Measurements from ENCODE around the gene CEP131.

The CEP131 gene

GRCh38 chr17:81222906-81223761 lies at the start of gene CEP131:
CEP131 (minus strand) TSS chr17:81222965; CDS start chr17:81220056, 2,909 bp downstream.
- DNase-seq: peak; percentile 87

GRCh38 chr17:81271226-81271625 lies 48.5 kb upstream of the CEP131 start:
- DNase-seq: no peak

DNA sequence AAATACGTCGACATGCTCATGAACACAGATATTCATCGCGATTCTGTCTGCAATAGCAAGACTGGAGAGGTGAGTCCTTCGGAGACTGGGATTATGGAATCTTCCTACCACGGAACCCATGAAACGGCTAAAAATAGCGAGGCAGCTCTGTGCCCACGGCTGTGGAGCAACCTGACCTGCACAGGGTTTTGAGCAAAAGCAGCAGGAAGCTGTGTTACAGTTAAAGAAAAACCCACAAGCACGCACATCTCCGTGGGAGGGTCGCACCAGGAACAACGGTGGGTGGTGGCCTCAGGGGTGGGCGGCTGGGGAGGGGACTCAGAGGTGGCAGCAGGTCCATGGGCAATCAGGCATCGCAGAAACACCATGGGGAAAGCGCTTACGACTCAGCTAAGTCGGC lies 47.5 kb upstream of the CEP131 start:
- no peak for DNase-seq

GRCh38 chr17:81267390-81268067 lies 44.8 kb upstream of the CEP131 start:
- no peak for DNase-seq

GRCh38 chr17:81265576-81265975 lies 42.8 kb upstream of the CEP131 start:
- DNase-seq: no peak

- no peak for DNase-seq
Measured at GRCh38 chr17:81264640-81265039, 41.9 kb upstream of the CEP131 start.

DNA sequence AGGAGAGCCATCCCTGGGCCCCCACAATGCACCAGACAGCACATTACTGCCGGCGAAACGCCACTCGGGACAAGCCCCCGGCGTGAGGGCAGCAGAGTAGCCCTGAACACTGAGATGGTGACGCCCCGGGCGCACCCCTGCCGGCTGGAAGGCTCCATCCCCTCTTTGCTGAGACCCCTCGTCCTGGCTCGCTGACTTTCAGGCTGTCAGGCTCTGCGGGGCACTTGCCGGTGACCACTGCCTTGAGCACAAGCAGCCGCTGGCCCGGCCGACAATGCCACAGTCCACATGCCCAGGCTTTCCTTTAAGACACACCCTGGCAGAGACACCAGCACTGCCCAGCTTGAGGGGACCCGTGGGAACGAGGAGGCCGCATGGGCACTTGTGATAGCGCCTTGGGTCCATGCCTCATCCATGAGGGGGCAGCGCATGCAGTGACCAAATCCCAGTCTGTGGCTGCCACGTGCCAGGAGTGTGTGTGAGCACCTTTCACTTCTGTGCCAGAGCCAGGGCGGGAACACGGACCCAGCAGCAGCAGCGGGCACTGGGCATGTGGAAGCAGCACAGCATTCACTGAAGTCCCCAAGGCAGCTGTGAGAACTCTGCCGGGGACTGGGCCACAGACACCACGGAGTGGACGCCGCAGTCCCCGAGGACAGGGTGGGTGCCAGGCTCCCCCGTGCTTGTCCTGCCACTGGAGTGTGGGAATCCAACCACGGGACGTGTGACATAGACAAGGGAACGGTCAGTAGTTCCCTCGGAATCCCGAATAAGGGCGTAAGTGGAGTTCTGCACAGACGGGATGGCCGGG lies 40.8 kb upstream of the CEP131 start:
- DNase-seq: no peak

GRCh38 chr17:81261582-81262336 lies 39.0 kb upstream of the CEP131 start:
- no peak for DNase-seq

- no peak for DNase-seq
Measured at GRCh38 chr17:81261096-81261495, 38.3 kb upstream of the CEP131 start.

- DNase-seq: no peak
Measured at GRCh38 chr17:81260641-81261040, 37.9 kb upstream of the CEP131 start.

DNA sequence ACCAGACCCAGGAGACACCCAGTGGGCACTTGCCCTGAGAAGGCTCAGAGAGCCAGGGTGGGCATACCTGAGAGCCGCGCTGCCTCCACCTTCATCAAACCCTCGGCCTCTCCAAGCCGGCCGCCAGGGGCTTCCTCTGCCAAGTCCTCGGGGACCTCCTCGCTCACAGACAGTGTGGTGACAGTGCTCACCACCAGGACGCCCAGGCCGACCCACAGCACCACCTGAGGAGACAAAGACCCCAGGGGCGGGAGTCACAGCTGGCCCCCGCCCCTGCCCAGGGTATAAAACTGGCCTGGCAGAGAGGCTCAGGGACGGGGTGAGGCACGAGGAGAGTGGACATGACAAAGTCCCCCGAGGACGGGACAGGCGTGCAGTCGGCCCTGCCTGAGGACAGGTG lies 37.4 kb upstream of the CEP131 start:
- DNase-seq: no peak

DNA sequence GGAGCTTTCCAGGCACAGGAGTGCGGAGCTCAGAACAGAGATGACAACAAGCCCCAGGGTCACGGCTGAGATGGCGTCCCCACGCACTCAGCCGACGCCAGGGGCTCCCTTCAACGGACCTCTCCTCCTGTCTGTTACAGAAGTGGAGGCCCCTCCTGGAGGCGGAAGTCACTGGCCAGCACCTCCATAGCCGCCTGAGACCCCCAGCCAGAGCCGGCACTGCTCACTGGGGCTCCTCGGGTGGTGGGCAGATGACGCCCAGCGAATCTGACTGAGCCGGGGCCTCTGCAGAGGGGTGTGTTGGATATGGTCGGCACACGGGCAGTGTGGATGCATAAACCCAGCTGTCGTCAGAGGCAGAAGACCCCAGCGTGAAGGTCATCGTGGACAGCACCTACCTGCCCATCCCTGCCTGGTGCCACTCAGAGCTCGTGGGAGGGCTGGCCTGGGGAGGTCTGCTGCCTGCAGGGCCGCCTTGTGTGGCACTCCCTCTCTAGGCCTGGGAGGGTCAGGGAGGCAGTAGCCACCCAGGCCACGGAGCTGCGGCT lies 36.4 kb upstream of the CEP131 start:
- DNase-seq: no peak

DNA sequence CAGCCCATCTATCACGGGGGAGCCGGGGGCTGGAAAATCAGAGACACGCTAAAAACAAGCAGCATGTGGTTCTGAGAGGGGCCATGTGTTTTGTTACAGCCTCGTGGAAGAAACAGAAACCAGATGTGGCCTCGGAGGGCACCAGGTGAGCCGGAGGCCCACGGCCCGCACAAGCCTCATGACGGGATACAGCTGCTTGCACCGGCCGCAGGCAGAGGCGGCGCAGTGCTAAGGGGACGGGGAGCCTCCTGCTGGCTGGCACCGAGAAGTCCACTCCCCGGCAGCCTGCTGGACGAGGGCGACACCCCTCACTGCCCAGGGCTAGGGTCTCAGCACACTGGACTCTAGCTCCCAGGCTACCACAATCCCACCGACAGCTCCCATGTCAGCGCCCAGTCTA lies 35.5 kb upstream of the CEP131 start:
- no peak for DNase-seq

DNA sequence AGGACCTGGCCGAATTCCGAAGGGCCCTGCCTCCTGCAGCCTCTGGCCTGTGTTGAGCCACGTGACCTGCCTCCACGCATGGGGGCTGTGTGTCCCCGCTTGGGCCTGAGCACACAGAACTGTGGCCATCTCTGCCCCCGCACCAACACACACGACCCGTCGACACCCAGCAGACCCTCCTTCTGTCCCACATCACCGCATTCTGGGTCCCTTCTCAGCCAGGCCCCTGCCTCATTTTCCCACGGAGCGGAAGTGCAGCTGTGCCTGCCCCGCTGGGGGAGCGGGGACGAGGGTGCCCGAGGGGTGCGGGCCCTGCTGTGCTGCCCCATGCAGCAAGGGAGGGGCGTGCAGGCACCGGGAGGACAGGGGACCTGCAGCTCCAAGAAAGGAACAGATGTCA lies 34.8 kb upstream of the CEP131 start:
- DNase-seq: no peak

DNA sequence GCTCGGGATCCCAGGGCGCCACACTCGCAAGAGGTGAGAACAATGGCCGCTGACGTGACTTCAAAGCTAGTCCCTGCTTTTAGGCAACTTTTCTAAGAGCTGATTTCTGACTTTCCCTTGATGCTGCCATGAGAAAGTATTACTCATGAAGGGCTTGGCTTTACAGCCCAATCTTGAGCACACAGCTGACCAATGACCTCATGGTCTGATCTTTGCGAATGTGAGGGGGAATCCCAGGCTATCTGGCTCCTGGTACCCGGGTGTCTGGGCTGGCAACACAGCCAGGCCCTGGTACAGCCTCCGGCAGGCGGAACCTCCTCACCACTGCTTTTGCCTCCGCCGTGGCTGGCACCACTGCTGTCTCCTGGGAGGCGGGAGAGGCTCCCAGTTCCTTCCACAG lies 33.9 kb upstream of the CEP131 start:
- DNase-seq: no peak

GRCh38 chr17:81254955-81255717 lies 32.4 kb upstream of the CEP131 start:
- DNase-seq: no peak

DNA sequence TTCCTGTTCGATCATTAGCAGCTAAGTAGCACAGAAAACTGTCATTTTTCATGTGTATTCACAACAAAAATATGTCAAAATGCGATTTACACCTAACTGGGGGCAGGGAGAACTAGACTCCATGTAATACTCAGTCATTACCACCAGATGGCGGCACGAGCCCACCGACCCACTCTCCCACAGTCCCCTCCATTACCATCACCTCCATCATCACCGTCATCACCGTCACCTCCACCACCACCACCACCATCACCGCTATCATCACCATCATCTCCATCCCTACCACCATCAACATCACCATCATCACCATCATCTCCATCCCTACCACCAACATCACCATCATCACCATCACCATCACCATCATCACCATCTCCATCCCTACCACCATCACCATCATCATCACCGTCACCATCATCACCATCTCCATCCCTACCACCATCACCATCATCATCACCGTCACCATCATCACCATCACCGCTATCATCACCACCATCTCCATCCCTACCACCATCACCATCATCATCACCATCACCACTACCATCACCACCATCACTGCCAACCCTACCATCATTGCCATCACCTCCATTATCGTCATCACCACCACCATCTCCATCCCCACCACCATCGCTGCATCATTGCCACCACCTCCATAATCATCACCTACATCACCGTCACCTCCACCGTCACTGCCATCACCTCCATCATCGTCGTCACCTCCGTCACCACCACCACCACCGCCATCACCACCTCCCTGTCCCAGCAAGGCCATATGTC lies 30.8 kb upstream of the CEP131 start:
- no peak for DNase-seq

DNA sequence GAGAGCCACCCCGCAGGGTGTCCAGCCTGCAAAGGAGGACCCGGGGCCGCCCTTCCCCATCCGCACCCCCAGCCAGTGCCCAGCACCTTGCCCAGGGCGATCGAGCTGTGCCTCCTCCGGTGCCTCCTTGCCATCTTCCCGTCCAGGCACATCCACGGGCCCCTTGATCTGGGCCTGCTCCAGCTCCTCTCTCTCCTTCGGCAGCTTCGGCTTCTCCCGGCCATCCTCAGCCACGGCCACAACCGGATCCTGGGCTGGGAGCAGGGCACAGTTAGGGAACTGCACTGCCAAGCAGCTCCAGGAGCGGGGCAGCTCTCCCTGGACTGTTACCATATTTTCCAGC lies 30.2 kb upstream of the CEP131 start:
- no peak for DNase-seq

DNA sequence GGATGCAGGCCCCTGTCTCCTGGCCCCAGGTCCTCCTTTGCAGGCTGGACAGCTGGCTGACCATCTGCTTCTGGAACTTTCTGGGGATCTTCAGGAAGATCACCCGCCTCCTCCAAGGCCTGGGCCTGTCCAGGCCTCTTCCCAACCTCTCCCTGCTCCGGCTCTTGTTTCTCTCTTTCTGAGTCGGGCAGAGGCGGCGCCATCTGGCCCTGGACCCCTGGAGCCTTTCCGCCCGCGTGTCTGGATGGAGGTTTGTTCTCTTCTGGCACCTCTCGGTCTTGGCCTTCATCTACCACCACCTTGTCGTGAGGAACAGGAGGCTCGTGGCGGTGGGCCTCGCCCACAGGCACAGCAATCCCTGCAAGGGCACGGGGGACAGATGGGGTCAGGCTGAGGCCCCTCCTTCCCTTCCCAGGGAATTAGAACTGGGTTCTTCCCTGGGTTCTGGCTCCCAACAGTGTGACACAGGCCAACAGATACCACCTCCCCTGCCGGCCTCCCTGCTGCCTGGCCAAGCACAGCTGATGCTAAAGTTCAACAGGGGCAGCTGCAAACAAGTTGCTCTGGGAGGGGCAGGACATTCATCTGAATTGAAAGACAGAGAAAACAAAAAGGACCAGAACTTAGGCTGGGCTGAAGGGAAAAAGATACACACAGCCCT lies 29.7 kb upstream of the CEP131 start:
- no peak for DNase-seq

DNA sequence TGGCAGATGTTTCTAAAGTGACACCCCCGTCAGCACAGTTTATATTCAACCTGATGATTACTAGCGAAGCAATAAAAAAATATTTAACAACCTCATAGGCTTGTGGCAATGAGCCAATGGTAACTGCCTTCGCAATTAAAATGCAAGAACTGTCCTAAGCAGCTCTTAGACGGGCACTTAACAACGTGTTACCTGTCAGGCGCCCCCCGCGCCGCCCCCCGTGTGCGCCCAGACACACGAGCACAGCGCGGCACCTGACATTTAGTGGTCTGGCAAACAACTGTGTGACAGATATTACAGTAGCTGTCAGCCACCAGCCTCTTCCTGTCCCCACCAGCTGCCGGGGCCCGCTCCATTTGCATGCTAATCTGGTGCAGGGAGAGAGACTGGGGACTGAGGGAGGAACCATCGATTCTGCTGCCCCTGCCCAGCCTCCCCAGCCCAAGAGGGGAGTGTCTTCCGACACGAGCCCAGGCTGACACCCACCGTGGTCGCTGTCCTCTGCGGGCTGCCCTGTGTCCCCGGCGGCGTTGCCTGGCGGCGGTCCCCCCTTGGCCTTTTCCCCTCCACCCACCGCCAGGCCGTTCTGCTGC lies 29.0 kb upstream of the CEP131 start:
- DNase-seq: no peak
